Measurements from ENCODE around the gene SAMD4A. TPM values are rescaled to one million over a fixed set of nuclear protein-coding genes. Genes with fewer than 3 reads are reported as not detected.

Gene SAMD4A
- total and polyA plus RNA-seq, 4 donors, result 17.5 to 31.6 (median 24.5) TPM

DNA sequence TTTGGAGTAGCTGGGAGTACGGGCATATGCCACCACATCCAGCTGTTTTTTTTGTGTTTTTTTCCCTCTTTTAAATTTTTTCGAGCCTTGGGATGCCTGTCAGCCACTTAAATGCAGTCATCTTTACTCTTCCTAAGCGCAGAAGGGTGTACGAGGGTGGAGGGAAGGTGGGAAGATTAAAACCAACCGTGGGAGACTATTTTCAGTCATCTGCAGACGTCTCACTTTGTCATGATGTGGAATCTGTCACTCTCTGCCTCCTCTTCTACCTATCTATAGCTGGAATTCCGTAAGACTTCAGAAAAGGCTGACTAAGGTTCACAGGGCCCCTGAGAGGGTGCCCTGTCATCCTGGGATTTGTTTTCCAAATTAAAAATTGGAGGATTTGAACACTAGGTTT, 105.3 kb downstream of the SAMD4A start:
- H3K4me3 ChIP-seq (ENCODE audit: low read depth, low read length), result no peak overlapping the region
- peak overlapping the region; percentile 79 for H3K27ac ChIP-seq (ENCODE audit: low read depth, low read length)
- H3K9me3 ChIP-seq (ENCODE audit: control insufficient read depth, insufficient read depth, low read length), result no peaks in the 10 kb centered on the region
- H3K36me3 ChIP-seq (ENCODE audit: control insufficient read depth, insufficient read depth, low read length), result no peaks in the 10 kb centered on the region
- no peak for DNase-seq (ENCODE audit: low read depth in 4 of 6, low spot score in 6 of 6)
- H3K4me1 ChIP-seq (ENCODE audit: control insufficient read depth, insufficient read depth, low read length), result peaks cover 11% of the 10 kb centered on the region
- WGBS (ENCODE audit: insufficient coverage), result 94% methylated on average over 2 of the region's 7 CpGs
- no peaks in the 10 kb centered on the region for H3K27me3 ChIP-seq (ENCODE audit: control insufficient read depth, insufficient read depth, low read length)

DNA sequence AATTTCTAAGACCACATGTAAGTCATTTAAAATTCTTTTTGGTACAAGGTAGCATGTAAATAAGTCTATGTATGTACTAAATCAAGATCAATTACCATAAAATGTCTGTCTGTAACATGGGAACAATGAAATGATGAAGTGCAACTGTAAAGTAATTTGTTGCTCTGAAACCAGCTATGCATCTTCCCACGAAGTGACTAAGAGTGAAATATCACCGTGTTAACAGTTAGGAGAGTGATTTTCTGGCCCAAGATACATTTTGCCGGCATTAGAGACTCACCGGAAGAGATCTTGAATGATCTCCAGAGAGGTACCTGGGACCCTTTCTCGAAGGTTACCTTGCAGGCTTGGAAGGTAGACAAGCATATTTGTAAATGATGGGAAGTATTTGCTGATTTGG, 105.8 kb downstream of the SAMD4A start:
- DNase-seq (ENCODE audit: low read depth in 4 of 6, low spot score in 6 of 6), result no peak
- WGBS (ENCODE audit: insufficient coverage), result 43% methylated on average over 4 of the region's 5 CpGs

DNA sequence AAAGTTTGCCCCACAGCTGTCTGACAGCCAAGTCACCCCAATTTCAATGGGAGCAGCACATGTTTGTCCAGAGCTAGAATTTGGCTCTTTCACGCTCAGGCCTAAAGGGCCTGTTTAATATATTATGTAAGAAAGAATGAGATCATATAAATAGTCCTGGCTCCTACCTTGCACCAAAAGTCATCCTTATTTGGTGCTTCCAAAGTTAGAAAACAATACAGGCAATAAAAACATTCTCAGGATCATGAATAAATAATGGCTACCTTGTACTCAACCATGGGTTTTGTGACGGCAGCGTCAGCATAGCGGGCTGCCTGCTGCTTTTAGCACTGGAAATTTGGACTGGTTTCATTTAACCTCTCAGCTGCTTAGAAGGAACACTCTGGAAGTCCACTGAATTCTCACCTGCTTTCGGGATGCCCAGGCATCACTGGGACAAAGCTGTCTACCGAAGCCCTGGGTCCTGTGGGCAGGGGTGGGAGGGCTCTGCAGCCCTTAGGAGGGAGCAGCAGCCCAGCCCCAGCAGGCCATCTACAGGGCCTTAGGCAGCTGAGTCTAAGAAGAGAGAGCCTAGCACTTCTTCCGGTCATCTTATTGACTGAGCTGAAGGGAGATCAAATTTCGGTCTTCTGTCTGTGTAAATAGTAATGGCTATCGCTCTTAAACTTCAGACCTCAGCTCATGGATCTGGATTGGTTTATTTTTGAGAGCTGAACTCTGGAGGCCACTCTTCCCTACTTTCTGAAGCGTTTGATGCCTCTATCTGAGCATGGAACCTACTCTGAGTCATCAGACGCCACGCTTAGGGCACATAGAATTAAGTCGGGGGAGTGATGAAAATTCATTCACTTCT, 106.5 kb downstream of the SAMD4A start:
- DNase-seq (ENCODE audit: low read depth in 4 of 6, low spot score in 6 of 6), result peak in 1 of 6 donors; percentile 43
- peak overlapping the region; percentile 79 for H3K27ac ChIP-seq (ENCODE audit: low read depth, low read length)
- peaks cover 8% of the 10 kb centered on the region for H3K4me1 ChIP-seq (ENCODE audit: control insufficient read depth, insufficient read depth, low read length)
- no peaks in the 10 kb centered on the region for H3K27me3 ChIP-seq (ENCODE audit: control insufficient read depth, insufficient read depth, low read length)
- 45% methylated on average over 6 of the region's 13 CpGs for WGBS (ENCODE audit: insufficient coverage)
- no peak overlapping the region for H3K4me3 ChIP-seq (ENCODE audit: low read depth, low read length)
- no peaks in the 10 kb centered on the region for H3K9me3 ChIP-seq (ENCODE audit: control insufficient read depth, insufficient read depth, low read length)
- H3K36me3 ChIP-seq (ENCODE audit: control insufficient read depth, insufficient read depth, low read length), result no peaks in the 10 kb centered on the region

More for the DNA sequence above, 105.8 kb downstream of the SAMD4A start:
- Histone ChIP-seq H3K36me3 (ENCODE audit: control insufficient read depth, insufficient read depth, low read length) (no peaks in the 10 kb centered on the region), H3K4me1 (ENCODE audit: control insufficient read depth, insufficient read depth, low read length) (peaks cover 10% of the 10 kb centered on the region), H3K27ac (ENCODE audit: low read depth, low read length) (peak overlapping the region; percentile 79), H3K27me3 (ENCODE audit: control insufficient read depth, insufficient read depth, low read length) (no peaks in the 10 kb centered on the region), H3K9me3 (ENCODE audit: control insufficient read depth, insufficient read depth, low read length) (no peaks in the 10 kb centered on the region), H3K4me3 (ENCODE audit: low read depth, low read length) (no peak overlapping the region)

DNA sequence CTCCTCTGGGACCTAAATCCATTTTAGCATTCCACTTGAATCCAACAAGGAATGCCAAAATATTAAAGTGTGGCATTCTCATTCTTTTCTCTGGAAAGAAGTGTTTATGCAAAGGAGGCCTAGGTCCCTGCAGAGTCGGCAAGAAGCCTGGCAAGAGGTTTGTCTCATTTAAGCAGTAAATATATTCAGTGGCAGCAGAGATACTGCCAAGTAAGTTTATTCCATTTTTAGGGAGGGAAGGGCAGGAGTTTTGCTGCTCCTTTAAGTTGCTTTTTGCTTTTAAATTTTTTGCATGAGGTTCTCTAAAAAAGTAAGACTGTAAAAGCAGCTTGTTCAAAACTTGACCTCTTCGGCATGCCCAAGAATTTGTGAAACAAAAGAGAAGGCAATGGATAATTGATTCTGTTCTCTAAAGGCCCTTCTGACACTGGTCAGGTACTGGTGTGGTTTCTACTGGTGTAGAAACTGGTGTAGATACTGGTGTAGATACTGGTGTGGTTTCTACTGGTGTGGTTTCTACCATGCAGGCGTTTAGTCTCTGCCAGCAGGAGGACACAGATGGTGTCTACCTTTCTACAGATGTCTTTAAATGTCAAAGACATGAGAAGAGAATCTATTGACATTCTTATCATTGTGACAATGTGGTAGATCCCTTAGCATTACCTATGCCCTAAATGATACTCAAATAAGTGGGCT, 107.3 kb downstream of the SAMD4A start:
- Histone ChIP-seq H3K27ac (ENCODE audit: low read depth, low read length) (peak overlapping the region; percentile 79), H3K36me3 (ENCODE audit: control insufficient read depth, insufficient read depth, low read length) (no peaks in the 10 kb centered on the region), H3K9me3 (ENCODE audit: control insufficient read depth, insufficient read depth, low read length) (no peaks in the 10 kb centered on the region), H3K4me3 (ENCODE audit: low read depth, low read length) (no peak overlapping the region), H3K4me1 (ENCODE audit: control insufficient read depth, insufficient read depth, low read length) (peaks cover 8% of the 10 kb centered on the region), H3K27me3 (ENCODE audit: control insufficient read depth, insufficient read depth, low read length) (no peaks in the 10 kb centered on the region)
- peak in 1 of 6 donors; percentile 83 for DNase-seq (ENCODE audit: low read depth in 4 of 6, low spot score in 6 of 6)
- WGBS (ENCODE audit: insufficient coverage), result 48% methylated on average over 2 of the region's 3 CpGs

DNA sequence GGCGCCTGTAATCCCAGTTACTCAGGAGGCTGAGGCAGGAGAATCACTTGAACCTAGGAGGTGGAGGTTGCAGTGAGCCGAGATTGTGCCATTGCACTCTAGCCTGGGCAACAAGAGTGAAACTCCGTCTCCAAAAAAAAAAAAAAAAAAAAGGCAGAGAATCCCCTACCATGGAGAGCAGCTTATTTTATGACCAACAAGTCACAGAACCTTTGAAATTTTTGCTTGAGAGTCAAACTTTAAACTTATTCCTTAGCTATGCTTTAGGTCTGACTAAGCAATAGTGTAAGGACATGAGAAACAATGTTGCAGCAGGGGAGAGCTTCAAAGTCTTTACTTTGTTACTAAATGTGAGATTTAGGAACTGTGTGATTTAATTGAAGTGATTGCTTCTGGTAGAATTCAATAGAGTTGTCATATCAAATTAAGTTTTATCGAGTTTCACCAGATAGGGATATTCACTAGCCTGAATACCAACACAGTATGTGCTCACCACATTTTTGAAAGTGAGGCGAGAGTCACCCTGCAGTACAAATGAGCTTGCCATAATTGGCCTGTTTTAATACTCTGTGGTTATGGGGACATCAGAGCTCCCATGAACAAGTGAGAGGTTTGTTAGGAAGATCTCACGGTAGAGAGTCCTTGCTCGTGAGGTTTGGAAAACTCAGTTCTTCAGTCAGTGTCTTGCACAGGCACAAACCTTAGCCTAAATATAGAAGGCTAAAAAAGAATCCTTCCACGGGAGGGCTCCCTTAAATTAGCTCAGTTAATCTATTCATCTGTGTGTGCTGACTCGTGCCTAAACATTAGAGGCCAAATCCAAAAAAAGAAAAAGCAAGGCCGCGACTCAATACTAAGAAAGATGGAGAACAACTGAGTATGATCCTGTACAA, 108.6 kb downstream of the SAMD4A start:
- H3K4me3 ChIP-seq (ENCODE audit: low read depth, low read length), result no peak overlapping the region
- no peak overlapping the region for H3K27ac ChIP-seq (ENCODE audit: low read depth, low read length)
- WGBS (ENCODE audit: insufficient coverage), result 0% methylated on average over 1 of the region's 11 CpGs
- H3K9me3 ChIP-seq (ENCODE audit: control insufficient read depth, insufficient read depth, low read length), result no peaks in the 10 kb centered on the region
- no peaks in the 10 kb centered on the region for H3K36me3 ChIP-seq (ENCODE audit: control insufficient read depth, insufficient read depth, low read length)
- peaks cover 8% of the 10 kb centered on the region for H3K4me1 ChIP-seq (ENCODE audit: control insufficient read depth, insufficient read depth, low read length)
- peak in 1 of 6 donors; percentile 38 for DNase-seq (ENCODE audit: low read depth in 4 of 6, low spot score in 6 of 6)
- H3K27me3 ChIP-seq (ENCODE audit: control insufficient read depth, insufficient read depth, low read length), result no peaks in the 10 kb centered on the region

DNA sequence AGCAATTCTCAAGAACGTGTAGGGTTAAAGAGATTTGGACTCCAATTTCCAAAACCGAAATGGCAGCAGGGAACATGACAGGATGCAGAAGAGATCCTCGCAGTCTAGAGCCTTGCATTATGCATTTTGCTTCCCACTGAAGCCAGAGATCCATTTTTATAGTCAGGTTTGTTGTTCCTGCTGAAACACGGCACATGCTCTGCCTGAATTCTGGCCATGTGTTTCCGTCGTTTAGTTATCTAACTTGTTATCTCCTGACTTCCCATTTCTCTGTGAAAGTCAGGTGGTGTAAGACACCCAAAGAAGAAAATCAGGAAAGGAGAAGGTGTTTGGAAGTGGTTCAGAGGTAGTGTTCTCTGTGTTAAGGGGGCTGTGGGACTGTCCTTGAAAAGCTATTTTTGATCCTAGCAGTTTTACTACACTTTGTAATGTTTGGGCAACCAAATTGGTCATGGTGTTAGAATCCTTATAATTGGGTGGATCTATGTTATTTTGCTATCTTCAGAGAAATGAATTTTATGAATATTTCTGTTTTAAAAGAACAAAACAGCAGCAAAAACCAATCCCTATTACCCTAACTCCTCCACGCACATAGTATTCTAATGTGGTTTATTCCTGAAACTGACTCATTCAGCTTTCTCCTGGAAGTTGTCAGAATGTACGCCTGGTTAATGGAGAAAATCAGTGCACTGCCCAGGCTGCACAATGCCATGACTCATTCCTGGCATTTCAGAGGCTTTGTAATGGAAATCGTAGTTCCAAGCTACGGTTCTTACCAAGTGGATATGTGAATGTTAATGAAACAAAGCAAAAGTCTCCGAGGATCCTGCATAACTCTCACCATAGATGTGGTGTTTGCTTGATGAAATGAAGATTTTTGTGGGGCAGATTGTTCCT, 110.1 kb downstream of the SAMD4A start:
- H3K9me3 ChIP-seq (ENCODE audit: control insufficient read depth, insufficient read depth, low read length), result no peaks in the 10 kb centered on the region
- no peaks in the 10 kb centered on the region for H3K27me3 ChIP-seq (ENCODE audit: control insufficient read depth, insufficient read depth, low read length)
- 31% methylated on average over 8 of the region's 11 CpGs for WGBS (ENCODE audit: insufficient coverage)
- no peaks in the 10 kb centered on the region for H3K36me3 ChIP-seq (ENCODE audit: control insufficient read depth, insufficient read depth, low read length)
- no peak overlapping the region for H3K4me3 ChIP-seq (ENCODE audit: low read depth, low read length)
- peaks cover 8% of the 10 kb centered on the region for H3K4me1 ChIP-seq (ENCODE audit: control insufficient read depth, insufficient read depth, low read length)
- H3K27ac ChIP-seq (ENCODE audit: low read depth, low read length), result peak overlapping the region; percentile 74
- DNase-seq (ENCODE audit: low read depth in 4 of 6, low spot score in 6 of 6), result peak in 4 of 6 donors; percentile 38 to 86 (median 69)

DNA sequence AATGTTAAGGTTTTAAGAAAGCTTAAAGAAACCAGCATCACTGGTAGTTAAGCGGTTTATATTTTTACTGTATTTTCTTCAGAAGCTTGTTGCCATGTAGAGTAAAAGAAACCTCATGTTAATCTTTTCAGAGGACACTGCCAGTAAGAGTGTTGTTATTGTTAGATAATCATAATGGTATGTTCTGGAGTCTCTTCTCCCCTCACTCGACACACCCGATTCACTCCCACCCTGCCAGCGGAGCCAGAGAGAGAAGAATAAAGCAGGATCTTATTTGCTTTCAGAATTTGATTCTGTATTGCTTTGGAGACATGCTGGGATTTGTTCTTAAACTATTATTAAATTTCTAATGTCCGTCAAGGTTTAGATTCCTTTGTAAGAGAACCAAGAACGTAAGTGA, 113.7 kb downstream of the SAMD4A start:
- WGBS (ENCODE audit: insufficient coverage), result no CpG with 5 or more reads among the region's 6 CpGs
- peak in 1 of 6 donors; percentile 51 for DNase-seq (ENCODE audit: low read depth in 4 of 6, low spot score in 6 of 6)
- Histone ChIP-seq H3K36me3 (ENCODE audit: control insufficient read depth, insufficient read depth, low read length) (no peaks in the 10 kb centered on the region), H3K27ac (ENCODE audit: low read depth, low read length) (no peak overlapping the region), H3K9me3 (ENCODE audit: control insufficient read depth, insufficient read depth, low read length) (no peaks in the 10 kb centered on the region), H3K27me3 (ENCODE audit: control insufficient read depth, insufficient read depth, low read length) (no peaks in the 10 kb centered on the region), H3K4me3 (ENCODE audit: low read depth, low read length) (no peak overlapping the region), H3K4me1 (ENCODE audit: control insufficient read depth, insufficient read depth, low read length) (peaks cover 7% of the 10 kb centered on the region)

DNA sequence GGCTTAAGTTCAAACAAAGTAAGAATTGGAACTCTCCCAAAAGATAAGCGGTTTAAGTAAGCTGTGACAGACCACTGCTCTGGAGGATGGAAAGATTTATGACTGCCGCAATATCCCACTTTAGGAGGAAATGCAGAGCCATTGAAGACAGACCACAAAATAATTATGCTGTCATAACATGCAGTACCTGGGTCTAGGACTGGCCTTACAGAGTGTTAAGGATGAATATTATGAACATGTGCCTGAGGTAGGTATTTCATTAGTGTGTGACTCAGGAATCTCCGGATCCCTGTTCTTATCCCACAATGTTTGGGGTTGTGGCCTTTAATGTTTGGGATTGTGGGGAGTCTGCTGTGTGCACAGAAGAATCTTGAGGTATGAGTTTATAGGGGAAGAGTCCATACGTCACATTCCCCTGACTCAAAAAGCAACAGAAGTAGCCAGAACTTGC, 114.9 kb downstream of the SAMD4A start:
- Histone ChIP-seq H3K4me1 (ENCODE audit: control insufficient read depth, insufficient read depth, low read length) (peaks cover 4% of the 10 kb centered on the region), H3K9me3 (ENCODE audit: control insufficient read depth, insufficient read depth, low read length) (no peaks in the 10 kb centered on the region), H3K4me3 (ENCODE audit: low read depth, low read length) (no peak overlapping the region), H3K27me3 (ENCODE audit: control insufficient read depth, insufficient read depth, low read length) (no peaks in the 10 kb centered on the region), H3K36me3 (ENCODE audit: control insufficient read depth, insufficient read depth, low read length) (no peaks in the 10 kb centered on the region), H3K27ac (ENCODE audit: low read depth, low read length) (no peak overlapping the region)
- DNase-seq (ENCODE audit: low read depth in 4 of 6, low spot score in 6 of 6), result no peak
- 87% methylated on average over 4 of the region's 4 CpGs for WGBS (ENCODE audit: insufficient coverage)

Measured in spinal cord (tissue), 10 donors.